ENCODE data around the gene ZNF358. TPM values are rescaled to one million over a fixed set of nuclear protein-coding genes. Genes with fewer than 3 reads are reported as not detected.

Gene ZNF358
- total RNA-seq (10 to 100 TPM; 12.3 to 33.7 TPM), polyA plus RNA-seq (ENCODE audit: insufficient read length in 2 of 2) (10 to 100 TPM; 85.6 to 96.0 TPM)
- long read RNA-seq, donor 1, transcript ZNF358-202 (2 exons, 1,954 nt), result major isoform, 31 of 31 reads
- long read RNA-seq, donor 1, partial matches to known transcripts, result 0 of 31 reads
- long read RNA-seq, donor 1, other reads (novel, unspliced or antisense), result 0 of 31 reads
- long read RNA-seq, donor 2, transcript ZNF358-202 (2 exons, 1,954 nt), result major isoform, 20 of 68 reads
- long read RNA-seq, donor 2, partial matches to known transcripts, result 47 of 68 reads
- long read RNA-seq, donor 2, other reads (novel, unspliced or antisense), result 0 of 68 reads
- long read RNA-seq, donor 3, transcript ZNF358-202 (2 exons, 1,954 nt), result major isoform, 31 of 31 reads
- long read RNA-seq, donor 3, partial matches to known transcripts, result 0 of 31 reads
- long read RNA-seq, donor 3, other reads (novel, unspliced or antisense), result 0 of 31 reads
- long read RNA-seq, donor 4, transcript ZNF358-202 (2 exons, 1,954 nt), result major isoform, 16 of 17 reads
- long read RNA-seq, donor 4, partial matches to known transcripts, result 0 of 17 reads
- long read RNA-seq, donor 4, other reads (novel, unspliced or antisense), result 0 of 17 reads

DNA sequence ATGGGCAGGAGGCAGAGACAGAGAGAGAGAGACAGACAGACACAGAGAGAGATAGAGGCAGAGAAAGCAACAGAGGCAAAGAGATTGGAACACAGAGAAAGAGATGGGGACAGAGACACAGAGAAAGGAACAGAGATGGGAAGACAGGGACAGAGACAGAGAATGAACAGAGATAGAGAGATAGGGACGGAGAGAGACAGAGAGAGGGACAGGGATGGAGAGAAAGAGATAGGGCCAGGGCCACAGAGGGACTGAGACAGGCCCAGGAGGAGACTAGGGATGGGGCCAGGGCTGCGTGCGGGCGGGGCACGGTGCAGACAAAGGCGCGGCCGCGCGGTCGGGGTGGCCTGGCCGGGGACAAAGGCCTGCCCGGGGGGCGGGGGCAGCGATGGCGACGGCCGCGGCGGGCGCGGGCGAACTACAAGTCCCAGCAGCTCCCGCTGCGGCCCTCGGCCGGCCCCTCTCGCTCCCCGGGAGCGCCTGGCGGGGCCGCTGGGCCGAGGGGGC lies at the start of gene ZNF358:
Gene ZNF358, plus strand, starts transcription at position 459 of the 507 bp plus-strand sequence. CDS start 3,140 bp downstream, outside the sequence.
- no peaks in the 10 kb centered on the region for H3K9me3 ChIP-seq (ENCODE audit: control insufficient read depth, insufficient read depth, low read length)
- peak within 1 kb of the TSS; percentile 74 for H3K4me3 ChIP-seq (ENCODE audit: low read depth, low read length)
- peak in 2 of 6 donors; percentile 89 to 91 for DNase-seq (ENCODE audit: low read depth in 4 of 6, low spot score in 6 of 6)
- H3K27ac ChIP-seq (ENCODE audit: low read depth, low read length), result peak within 1 kb of the TSS; percentile 71
- under 1% methylated on average over 33 of the region's 33 CpGs for WGBS (ENCODE audit: insufficient coverage)
- H3K36me3 ChIP-seq (ENCODE audit: control insufficient read depth, insufficient read depth, low read length), result peaks cover 26% of the 10 kb centered on the region
- H3K27me3 ChIP-seq (ENCODE audit: control insufficient read depth, insufficient read depth, low read length), result no peaks in the 10 kb centered on the region
- peaks cover 22% of the 10 kb centered on the region for H3K4me1 ChIP-seq (ENCODE audit: control insufficient read depth, insufficient read depth, low read length)

- H3K36me3 ChIP-seq (ENCODE audit: control insufficient read depth, insufficient read depth, low read length), result peaks cover 96% of the 10 kb centered on the region
- no peaks in the 10 kb centered on the region for H3K9me3 ChIP-seq (ENCODE audit: control insufficient read depth, insufficient read depth, low read length)
- H3K27me3 ChIP-seq (ENCODE audit: control insufficient read depth, insufficient read depth, low read length), result no peaks in the 10 kb centered on the region
- H3K27ac ChIP-seq (ENCODE audit: low read depth, low read length), result no peak overlapping the region
- no peaks in the 10 kb centered on the region for H3K4me1 ChIP-seq (ENCODE audit: control insufficient read depth, insufficient read depth, low read length)
- 95% methylated on average over 84 of the region's 86 CpGs for WGBS (ENCODE audit: insufficient coverage)
- H3K4me3 ChIP-seq (ENCODE audit: low read depth, low read length), result no peak overlapping the region
- no peak for DNase-seq (ENCODE audit: low read depth in 4 of 6, low spot score in 6 of 6)
Measured at GRCh38 chr19:7467009-7467989, 48.6 kb upstream of the ZNF358 start.

- Histone ChIP-seq H3K36me3 (ENCODE audit: control insufficient read depth, insufficient read depth, low read length) (peaks cover 91% of the 10 kb centered on the region), H3K27ac (ENCODE audit: low read depth, low read length) (no peak overlapping the region), H3K27me3 (ENCODE audit: control insufficient read depth, insufficient read depth, low read length) (no peaks in the 10 kb centered on the region), H3K4me3 (ENCODE audit: low read depth, low read length) (no peak overlapping the region), H3K9me3 (ENCODE audit: control insufficient read depth, insufficient read depth, low read length) (no peaks in the 10 kb centered on the region), H3K4me1 (ENCODE audit: control insufficient read depth, insufficient read depth, low read length) (no peaks in the 10 kb centered on the region)
- DNase-seq (ENCODE audit: low read depth in 4 of 6, low spot score in 6 of 6), result no peak
- 95% methylated on average over 24 of the region's 24 CpGs for WGBS (ENCODE audit: insufficient coverage)
Measured at GRCh38 chr19:7468840-7469239, 47.1 kb upstream of the ZNF358 start.

- no peaks in the 10 kb centered on the region for H3K4me1 ChIP-seq (ENCODE audit: control insufficient read depth, insufficient read depth, low read length)
- no peaks in the 10 kb centered on the region for H3K9me3 ChIP-seq (ENCODE audit: control insufficient read depth, insufficient read depth, low read length)
- H3K36me3 ChIP-seq (ENCODE audit: control insufficient read depth, insufficient read depth, low read length), result peaks cover 82% of the 10 kb centered on the region
- H3K27me3 ChIP-seq (ENCODE audit: control insufficient read depth, insufficient read depth, low read length), result no peaks in the 10 kb centered on the region
- WGBS (ENCODE audit: insufficient coverage), result 94% methylated on average over 30 of the region's 31 CpGs
- H3K27ac ChIP-seq (ENCODE audit: low read depth, low read length), result no peak overlapping the region
- no peak overlapping the region for H3K4me3 ChIP-seq (ENCODE audit: low read depth, low read length)
- no peak for DNase-seq (ENCODE audit: low read depth in 4 of 6, low spot score in 6 of 6)
Measured at GRCh38 chr19:7469669-7470285, 46.1 kb upstream of the ZNF358 start.

GRCh38 chr19:7470540-7471305 lies 45.2 kb upstream of the ZNF358 start:
- H3K4me1 ChIP-seq (ENCODE audit: control insufficient read depth, insufficient read depth, low read length), result no peaks in the 10 kb centered on the region
- H3K27me3 ChIP-seq (ENCODE audit: control insufficient read depth, insufficient read depth, low read length), result no peaks in the 10 kb centered on the region
- peaks cover 76% of the 10 kb centered on the region for H3K36me3 ChIP-seq (ENCODE audit: control insufficient read depth, insufficient read depth, low read length)
- no peak overlapping the region for H3K27ac ChIP-seq (ENCODE audit: low read depth, low read length)
- 95% methylated on average over 30 of the region's 31 CpGs for WGBS (ENCODE audit: insufficient coverage)
- DNase-seq (ENCODE audit: low read depth in 4 of 6, low spot score in 6 of 6), result no peak
- H3K4me3 ChIP-seq (ENCODE audit: low read depth, low read length), result no peak overlapping the region
- no peaks in the 10 kb centered on the region for H3K9me3 ChIP-seq (ENCODE audit: control insufficient read depth, insufficient read depth, low read length)

DNA sequence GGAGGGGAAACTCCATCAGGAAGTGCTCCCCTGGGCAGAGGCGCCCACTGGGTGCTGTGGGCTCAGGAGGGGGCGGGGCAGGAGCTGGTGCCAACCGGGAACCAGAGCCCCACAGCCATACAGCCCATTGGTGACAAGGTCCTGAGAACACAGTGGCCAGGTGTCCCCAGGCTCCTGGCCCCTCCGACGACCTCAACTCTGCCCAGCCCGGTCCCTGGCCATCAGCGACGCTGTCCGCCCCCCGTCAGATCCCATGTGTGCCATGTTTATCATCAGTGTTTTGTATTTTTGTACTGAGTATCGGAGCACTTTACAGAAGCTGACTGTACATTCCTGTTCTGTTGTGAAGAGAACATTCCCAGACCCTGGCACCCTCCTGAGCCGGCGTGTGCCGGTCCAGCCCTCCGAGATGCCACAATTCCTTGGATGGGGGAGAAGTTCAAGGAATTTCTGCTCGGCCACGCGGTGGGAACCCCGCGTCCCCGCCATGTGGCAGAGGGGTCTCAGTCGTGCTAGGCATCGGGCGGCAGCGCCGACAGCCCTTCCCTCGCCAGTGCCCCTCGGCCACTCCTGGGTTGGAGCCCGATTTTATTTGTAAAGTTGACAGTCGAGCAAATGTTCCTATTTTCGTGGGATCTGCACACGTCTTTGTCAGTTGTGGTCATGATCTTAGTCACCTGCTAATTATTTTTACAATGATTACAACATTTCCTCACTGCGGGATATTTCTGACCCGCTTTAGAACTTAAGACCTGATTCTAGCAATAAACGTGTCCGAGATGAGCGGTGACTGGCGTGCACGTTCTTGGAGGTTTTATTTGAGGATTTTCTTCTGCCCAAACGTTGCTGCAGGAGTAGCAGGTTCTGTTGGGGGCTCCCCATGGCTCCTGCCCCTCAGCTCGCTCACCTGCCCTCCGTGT lies 43.9 kb upstream of the ZNF358 start:
- no peaks in the 10 kb centered on the region for H3K9me3 ChIP-seq (ENCODE audit: control insufficient read depth, insufficient read depth, low read length)
- H3K4me1 ChIP-seq (ENCODE audit: control insufficient read depth, insufficient read depth, low read length), result no peaks in the 10 kb centered on the region
- no peak for DNase-seq (ENCODE audit: low read depth in 4 of 6, low spot score in 6 of 6)
- peaks cover 74% of the 10 kb centered on the region for H3K36me3 ChIP-seq (ENCODE audit: control insufficient read depth, insufficient read depth, low read length)
- no peaks in the 10 kb centered on the region for H3K27me3 ChIP-seq (ENCODE audit: control insufficient read depth, insufficient read depth, low read length)
- H3K4me3 ChIP-seq (ENCODE audit: low read depth, low read length), result no peak overlapping the region
- 97% methylated on average over 40 of the region's 42 CpGs for whole genome bisulfite sequencing (ENCODE audit: insufficient coverage)
- no peak overlapping the region for H3K27ac ChIP-seq (ENCODE audit: low read depth, low read length)

DNA sequence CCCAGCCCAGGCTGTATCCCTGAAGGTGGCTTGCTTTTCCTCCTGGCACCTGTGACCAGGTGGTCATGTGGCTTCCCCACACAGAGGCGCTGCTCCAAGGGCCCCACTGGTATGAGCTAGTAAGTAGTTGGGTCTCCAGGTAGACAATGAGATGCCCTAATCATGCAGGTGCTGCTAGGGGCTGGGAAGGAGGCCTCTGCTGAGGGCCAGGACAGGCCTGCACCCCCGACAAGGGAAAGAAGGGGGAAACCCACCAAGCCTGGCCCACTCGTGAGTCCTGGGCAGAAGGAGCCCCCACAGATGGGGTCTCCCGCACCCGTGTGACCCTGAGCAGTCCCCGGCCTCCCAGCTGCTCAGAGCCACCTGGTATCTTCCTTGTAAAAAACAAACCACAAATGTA lies 40.2 kb upstream of the ZNF358 start:
- Histone ChIP-seq H3K36me3 (ENCODE audit: control insufficient read depth, insufficient read depth, low read length) (peaks cover 53% of the 10 kb centered on the region), H3K4me3 (ENCODE audit: low read depth, low read length) (no peak overlapping the region), H3K27me3 (ENCODE audit: control insufficient read depth, insufficient read depth, low read length) (no peaks in the 10 kb centered on the region), H3K27ac (ENCODE audit: low read depth, low read length) (no peak overlapping the region), H3K9me3 (ENCODE audit: control insufficient read depth, insufficient read depth, low read length) (no peaks in the 10 kb centered on the region), H3K4me1 (ENCODE audit: control insufficient read depth, insufficient read depth, low read length) (no peaks in the 10 kb centered on the region)
- DNase-seq (ENCODE audit: low read depth in 4 of 6, low spot score in 6 of 6), result no peak
- 92% methylated on average over 6 of the region's 6 CpGs for WGBS (ENCODE audit: insufficient coverage)

- Histone ChIP-seq H3K36me3 (ENCODE audit: control insufficient read depth, insufficient read depth, low read length) (peaks cover 48% of the 10 kb centered on the region), H3K9me3 (ENCODE audit: control insufficient read depth, insufficient read depth, low read length) (no peaks in the 10 kb centered on the region), H3K4me1 (ENCODE audit: control insufficient read depth, insufficient read depth, low read length) (no peaks in the 10 kb centered on the region), H3K27ac (ENCODE audit: low read depth, low read length) (no peak overlapping the region), H3K27me3 (ENCODE audit: control insufficient read depth, insufficient read depth, low read length) (no peaks in the 10 kb centered on the region), H3K4me3 (ENCODE audit: low read depth, low read length) (no peak overlapping the region)
- 85% methylated on average over 7 of the region's 7 CpGs for WGBS (ENCODE audit: insufficient coverage)
- DNase-seq (ENCODE audit: low read depth in 4 of 6, low spot score in 6 of 6), result no peak
Measured at GRCh38 chr19:7476241-7476640, 39.7 kb upstream of the ZNF358 start.

Measured in spinal cord (tissue), 10 donors.